ES-I3 (cell line): ENCODE data around the gene RAB10.

ENCODE experiments used
- H3K36me3 ChIP-seq: 2 replicates; pipeline ENCODE4 v1.6.1; 2013; ENCODE audit warnings: mild to moderate bottlenecking, low read length, control low read depth, moderate library complexity; ENCODE audit not compliant: insufficient read depth
- H3K4me1 ChIP-seq: 2 replicates; pipeline ENCODE4 v1.6.1; 2013; ENCODE audit warnings: mild to moderate bottlenecking, control low read depth, low read length; ENCODE audit not compliant: insufficient read depth
- H3K9ac ChIP-seq: 2 replicates; pipeline ENCODE4 v1.6.1; 2013; ENCODE audit warnings: low read depth, mild to moderate bottlenecking, low read length, moderate library complexity
- H3K9me3 ChIP-seq: 2 replicates; pipeline ENCODE4 v1.6.1; 2013; ENCODE audit warnings: mild to moderate bottlenecking, low read length, moderate library complexity; ENCODE audit not compliant: control insufficient read depth, insufficient read depth

The RAB10 gene

DNA sequence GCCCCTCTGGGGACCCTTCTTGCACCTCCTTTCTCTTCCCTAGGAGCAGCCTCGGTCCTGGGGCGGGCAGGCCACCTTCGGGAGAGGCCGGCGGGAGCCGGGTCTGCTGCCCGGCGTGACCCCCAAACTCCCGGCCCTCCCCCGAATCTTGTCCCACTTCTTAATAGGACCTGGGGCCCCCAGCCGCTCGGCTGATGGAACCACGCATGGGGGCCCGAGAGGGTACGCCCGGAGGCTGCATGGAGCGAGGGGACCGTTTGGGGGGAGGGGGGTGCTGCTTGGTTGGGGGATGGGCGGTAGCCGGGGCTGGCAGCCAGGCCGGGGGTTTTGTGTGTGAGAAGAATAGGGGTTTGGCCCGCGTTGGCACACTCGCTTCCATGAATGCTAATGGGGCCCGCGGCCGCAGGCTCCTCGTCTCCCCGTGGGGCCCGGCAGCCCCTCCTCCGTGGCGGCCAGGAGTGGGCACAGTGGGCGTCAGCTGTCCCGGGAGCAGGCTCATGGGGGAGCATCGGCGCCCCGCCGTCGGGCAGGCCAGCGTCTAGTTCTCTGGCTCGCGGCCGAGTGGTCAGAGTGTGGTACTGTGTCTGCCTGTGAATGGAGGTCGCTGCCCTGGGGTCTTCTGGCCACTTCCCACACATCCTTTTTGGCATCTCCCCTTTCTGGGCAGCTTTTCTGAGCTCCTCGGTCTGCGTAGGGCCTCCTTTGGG is 140.0 kb downstream of the RAB10 start:
- Histone ChIP-seq H3K36me3 (no peaks in the 10 kb centered on the region), H3K4me1 (peaks cover 13% of the 10 kb centered on the region; the same call in 1 of the 2 replicates), H3K9me3 (no peaks in the 10 kb centered on the region), H3K9ac (peak overlapping the region; percentile 74)

DNA sequence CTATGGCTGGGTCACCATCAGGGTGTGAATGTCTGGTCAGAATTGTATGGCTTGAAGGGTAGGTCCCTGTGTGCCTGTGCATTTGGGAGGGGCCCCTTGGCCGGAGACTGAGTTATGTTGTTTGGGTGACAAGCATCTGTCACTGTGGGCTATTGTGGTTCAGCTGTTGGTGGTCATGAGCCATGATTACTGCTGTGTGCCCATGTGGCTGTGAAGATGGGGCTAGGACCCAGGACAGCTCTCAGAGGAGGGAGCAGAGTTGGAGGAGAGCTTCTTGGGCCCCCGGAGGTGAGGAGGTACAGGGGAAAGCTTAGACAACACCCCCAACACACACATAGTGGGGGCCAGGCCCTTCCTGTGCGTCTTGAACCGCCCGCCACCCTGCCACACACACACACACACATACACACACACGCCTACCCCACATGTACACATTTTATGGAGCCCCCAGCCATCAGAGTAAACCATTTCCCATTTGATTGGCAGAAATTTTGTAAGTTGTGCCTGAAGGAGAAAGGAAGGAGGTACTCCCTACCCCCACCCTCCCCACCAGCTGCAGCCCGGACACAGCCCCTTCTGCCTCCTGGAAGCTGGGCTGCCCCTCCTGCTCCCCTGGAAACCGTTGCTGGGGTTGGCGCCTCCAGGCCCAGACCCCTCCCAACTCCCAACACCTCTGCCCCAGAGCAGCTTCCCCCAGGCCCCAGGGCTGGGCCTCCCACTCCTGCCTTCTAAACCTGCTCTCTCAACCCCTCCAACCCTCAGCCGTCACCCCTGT is 141.0 kb downstream of the RAB10 start:
- H3K36me3 ChIP-seq: no peaks in the 10 kb centered on the region
- H3K4me1 ChIP-seq: peaks cover 13% of the 10 kb centered on the region; the same call in 1 of the 2 replicates
- H3K9ac ChIP-seq: no peak overlapping the region
- no peaks in the 10 kb centered on the region for H3K9me3 ChIP-seq

DNA sequence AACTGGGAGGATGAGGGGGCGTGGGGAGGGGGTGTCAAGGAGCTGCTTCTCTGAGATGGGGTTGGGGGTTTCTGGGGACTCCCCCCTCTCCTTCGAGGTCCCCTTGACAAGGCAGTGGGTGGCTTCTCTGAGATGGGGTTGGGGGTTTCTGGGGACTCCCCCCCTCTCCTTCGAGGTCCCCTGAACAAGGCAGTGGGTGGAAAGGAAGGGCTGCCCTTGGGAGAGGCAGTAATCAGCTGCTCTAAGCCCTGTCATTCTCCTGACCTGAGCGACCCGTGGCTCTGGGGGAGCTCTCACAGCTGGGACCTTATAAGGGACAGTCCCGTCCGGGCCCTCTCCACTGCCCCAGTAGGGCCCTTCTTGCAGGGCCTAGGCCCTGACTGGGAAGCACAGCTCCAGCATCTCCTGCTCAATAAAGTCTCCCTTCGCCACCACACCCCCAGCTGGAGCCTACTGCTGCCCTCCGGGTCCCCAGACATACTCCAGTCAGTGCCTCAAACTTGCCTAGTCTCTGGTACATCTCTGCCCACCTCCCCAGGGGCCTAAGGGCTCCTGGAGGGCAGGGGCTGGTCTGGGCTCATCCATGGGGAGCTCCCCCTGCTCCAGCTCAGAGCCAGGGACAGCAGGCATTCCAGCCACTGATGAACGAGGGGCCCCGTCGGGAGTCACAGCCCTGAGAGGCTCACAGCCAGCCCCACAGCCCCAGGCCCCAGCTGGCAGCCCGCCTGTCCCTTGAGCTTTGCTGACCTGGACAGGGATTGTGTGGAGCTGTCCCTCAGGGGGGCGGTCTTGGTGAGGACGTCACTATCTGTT is 141.8 kb downstream of the RAB10 start:
- peaks cover 17% of the 10 kb centered on the region for H3K4me1 ChIP-seq
- no peak overlapping the region for H3K9ac ChIP-seq
- H3K36me3 ChIP-seq: no peaks in the 10 kb centered on the region
- H3K9me3 ChIP-seq: no peaks in the 10 kb centered on the region

- Histone ChIP-seq H3K36me3 (no peaks in the 10 kb centered on the region), H3K9me3 (no peaks in the 10 kb centered on the region), H3K9ac (no peak overlapping the region), H3K4me1 (peaks cover 12% of the 10 kb centered on the region)
Measured at GRCh38 chr2:26176279-26176615, 142.4 kb downstream of the RAB10 start.

GRCh38 chr2:26177122-26177521 is 143.2 kb downstream of the RAB10 start:
- H3K36me3 ChIP-seq: no peaks in the 10 kb centered on the region
- no peak overlapping the region for H3K9ac ChIP-seq
- peaks cover 12% of the 10 kb centered on the region for H3K4me1 ChIP-seq
- H3K9me3 ChIP-seq: no peaks in the 10 kb centered on the region

GRCh38 chr2:26178246-26178645 is 144.4 kb downstream of the RAB10 start:
- peaks cover 12% of the 10 kb centered on the region for H3K4me1 ChIP-seq
- peak overlapping the region; percentile 58; the same call in 1 of the 2 replicates for H3K9ac ChIP-seq
- no peaks in the 10 kb centered on the region for H3K36me3 ChIP-seq
- H3K9me3 ChIP-seq: no peaks in the 10 kb centered on the region

GRCh38 chr2:26178746-26179436 is 145.0 kb downstream of the RAB10 start:
- H3K4me1 ChIP-seq: peaks cover 12% of the 10 kb centered on the region
- H3K9ac ChIP-seq: peak overlapping the region; percentile 58
- H3K9me3 ChIP-seq: no peaks in the 10 kb centered on the region
- no peaks in the 10 kb centered on the region for H3K36me3 ChIP-seq

- H3K9me3 ChIP-seq: no peaks in the 10 kb centered on the region
- H3K9ac ChIP-seq: peak overlapping the region; percentile 58
- no peaks in the 10 kb centered on the region for H3K36me3 ChIP-seq
- peaks cover 9% of the 10 kb centered on the region for H3K4me1 ChIP-seq
Measured at GRCh38 chr2:26179446-26179913, 145.6 kb downstream of the RAB10 start.

GRCh38 chr2:26182441-26182840 is 148.6 kb downstream of the RAB10 start:
- no peak overlapping the region for H3K9ac ChIP-seq
- H3K4me1 ChIP-seq: peaks cover 4% of the 10 kb centered on the region; the same call in 1 of the 2 replicates
- H3K9me3 ChIP-seq: no peaks in the 10 kb centered on the region
- no peaks in the 10 kb centered on the region for H3K36me3 ChIP-seq

DNA sequence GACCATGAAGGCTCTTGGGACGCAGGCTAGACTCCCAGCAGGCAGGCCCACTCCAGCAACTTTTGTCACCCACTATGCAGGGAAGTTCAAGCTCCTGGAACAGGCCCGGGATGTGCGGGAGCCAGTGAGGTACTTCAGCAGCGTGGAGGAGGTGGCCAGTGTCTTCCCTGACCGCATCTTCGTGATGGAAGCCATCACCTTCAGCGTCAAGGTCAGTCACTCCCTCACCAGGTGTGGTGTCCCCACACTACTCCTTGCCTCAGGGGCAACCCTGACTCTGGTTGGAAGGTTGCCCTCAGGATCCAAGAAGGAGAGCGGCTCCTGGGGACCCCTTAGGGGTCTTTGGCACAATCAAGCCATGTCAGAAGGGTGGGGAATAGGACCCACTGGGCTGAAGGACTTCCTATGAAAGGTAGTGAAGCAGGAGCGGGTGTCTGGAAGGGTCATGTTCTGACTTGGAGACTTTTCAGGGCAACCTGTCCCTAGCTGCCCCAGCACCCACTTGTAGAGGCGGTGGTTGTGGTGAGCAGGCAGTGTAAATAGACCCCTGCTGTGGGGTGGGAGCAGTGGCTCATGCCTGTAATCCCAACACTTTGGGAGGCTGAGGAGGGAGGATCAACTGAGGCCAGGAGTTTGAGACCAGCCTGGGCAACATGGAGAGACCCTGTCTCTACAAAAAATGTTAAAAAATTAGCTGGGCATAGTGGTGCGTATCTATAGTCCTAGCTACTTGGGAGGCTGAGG is 149.2 kb downstream of the RAB10 start:
- Histone ChIP-seq H3K9me3 (no peaks in the 10 kb centered on the region), H3K9ac (no peak overlapping the region)

DNA sequence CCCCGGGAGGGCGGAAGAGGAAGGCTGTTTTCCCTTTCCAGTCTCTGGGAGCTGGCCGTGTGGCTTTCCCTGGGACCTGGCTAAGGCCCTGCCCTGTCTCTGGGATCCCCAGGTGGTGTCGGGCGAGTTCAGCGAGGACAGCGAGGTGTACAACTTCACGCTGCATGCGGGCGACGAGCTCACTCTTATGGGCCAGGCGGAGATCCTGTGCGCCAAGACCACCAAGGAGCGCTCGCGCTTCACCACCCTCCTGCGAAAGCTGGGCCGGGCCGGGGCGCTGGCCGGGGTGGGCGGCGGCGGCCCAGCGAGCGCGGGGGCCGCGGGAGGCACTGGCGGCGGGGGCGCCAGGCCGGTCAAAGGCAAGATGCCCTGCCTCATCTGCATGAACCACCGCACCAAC is 150.2 kb downstream of the RAB10 start:
- peak overlapping the region; percentile 57; the same call in 1 of the 2 replicates for H3K9ac ChIP-seq
- no peaks in the 10 kb centered on the region for H3K36me3 ChIP-seq
- no peaks in the 10 kb centered on the region for H3K9me3 ChIP-seq
- peaks cover 4% of the 10 kb centered on the region; the same call in 1 of the 2 replicates for H3K4me1 ChIP-seq

More for the DNA sequence above, 149.2 kb downstream of the RAB10 start:
- H3K36me3 ChIP-seq: no peaks in the 10 kb centered on the region
- peaks cover 4% of the 10 kb centered on the region; the same call in 1 of the 2 replicates for H3K4me1 ChIP-seq

DNA sequence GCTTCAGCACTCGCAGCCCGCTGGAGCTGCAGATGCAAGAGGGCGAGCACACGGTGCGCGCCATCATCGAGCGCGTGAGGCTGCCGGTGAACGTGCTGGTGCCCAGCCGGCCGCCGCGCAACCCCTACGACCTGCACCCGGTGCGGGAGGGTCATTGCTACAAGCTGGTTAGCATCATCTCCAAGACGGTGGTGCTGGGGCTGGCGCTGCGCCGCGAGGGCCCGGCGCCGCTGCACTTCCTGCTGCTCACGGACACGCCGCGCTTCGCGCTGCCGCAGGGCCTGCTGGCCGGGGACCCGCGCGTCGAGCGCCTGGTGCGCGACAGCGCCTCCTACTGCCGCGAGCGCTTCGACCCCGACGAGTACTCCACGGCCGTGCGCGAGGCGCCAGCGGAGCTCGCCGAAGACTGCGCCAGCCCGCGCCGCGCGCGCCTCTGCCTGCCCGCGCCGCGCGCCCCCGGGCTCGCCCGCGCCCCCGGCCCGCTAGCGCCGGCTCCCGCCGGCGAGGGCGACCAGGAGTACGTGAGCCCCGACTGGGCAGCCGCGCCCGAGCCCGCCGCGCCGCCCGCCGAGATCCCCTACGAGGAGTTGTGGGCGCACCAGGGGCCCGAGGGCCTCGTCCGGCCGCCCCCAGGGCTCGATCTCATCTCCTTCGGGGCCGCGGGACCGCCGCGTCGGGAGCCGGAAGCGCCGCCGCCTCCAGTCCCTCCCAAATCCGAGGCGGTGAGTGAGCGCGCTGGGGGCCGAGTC is 150.8 kb downstream of the RAB10 start:
- H3K4me1 ChIP-seq: peaks cover 4% of the 10 kb centered on the region; the same call in 1 of the 2 replicates
- H3K36me3 ChIP-seq: no peaks in the 10 kb centered on the region; the same call in 1 of the 2 replicates
- H3K9me3 ChIP-seq: no peaks in the 10 kb centered on the region
- H3K9ac ChIP-seq: peak overlapping the region; percentile 59
